HepG2 (cell line): ENCODE data around the gene ATP1B2. TPM values are rescaled to one million over a fixed set of nuclear protein-coding genes. Genes with fewer than 3 reads are reported as not detected.

ENCODE experiments used
- FUBP1 ChIP-seq: sonication (generic); formaldehyde crosslinking; IDR thresholded peaks from 2 replicates; pipeline ENCODE4 v1.5.1; 2020; ENCODE audit warnings: missing genetic modification reagents, mild to moderate bottlenecking, borderline replicate concordance
- GABPA ChIP-seq, 2 experiments: IDR thresholded peaks; 2 replicates each; pipeline ENCODE4 v1.6.1; 2011 to 2016; ENCODE audit warnings: low read depth in 2 of 2, low read length in 1 of 2, missing biosample characterization in 1 of 2, missing genetic modification characterization in 1 of 2
- JUNB ChIP-seq: sonication (generic); formaldehyde crosslinking; IDR thresholded peaks from 2 replicates; pipeline ENCODE4 v1.8.0; 2022; ENCODE audit warnings: missing genetic modification reagents, mild to moderate bottlenecking, borderline replicate concordance
- MYC ChIP-seq: sonication (generic); formaldehyde crosslinking; IDR thresholded peaks from 2 replicates; pipeline ENCODE4 v1.9.0; 2021; ENCODE audit warnings: missing genetic modification reagents, borderline replicate concordance
- NR2F2 ChIP-seq: IDR thresholded peaks from 2 replicates; pipeline ENCODE4 v1.6.1; 2012; ENCODE audit warnings: low read depth, inconsistent platforms, borderline replicate concordance
- TAF1 ChIP-seq: sonication (generic); formaldehyde crosslinking; IDR thresholded peaks from 2 replicates; pipeline ENCODE4 v1.4.0; 2020; ENCODE audit warnings: missing genetic modification reagents
- TCF7L2 ChIP-seq: IDR thresholded peaks from 2 replicates; pipeline ENCODE4 v1.6.1; 2011; ENCODE audit warnings: mild to moderate bottlenecking, low read depth, low read length, moderate library complexity
- TOE1 ChIP-seq: sonication (generic); formaldehyde crosslinking; IDR thresholded peaks from 2 replicates; pipeline ENCODE4 v1.4.0; 2020; ENCODE audit warnings: mild to moderate bottlenecking, missing genetic modification reagents
- ZBED4 ChIP-seq: sonication (generic); formaldehyde crosslinking; IDR thresholded peaks from 2 replicates; pipeline ENCODE4 v1.4.0; 2020; ENCODE audit warnings: missing genetic modification reagents, borderline replicate concordance
- ZNF142 ChIP-seq: sonication (generic); formaldehyde crosslinking; IDR thresholded peaks from 2 replicates; pipeline ENCODE4 v1.4.0; 2020; ENCODE audit warnings: missing genetic modification reagents
- ZNF670 ChIP-seq: sonication (generic); formaldehyde crosslinking; IDR thresholded peaks from 2 replicates; pipeline ENCODE4 v1.8.0; 2022; ENCODE audit warnings: mild to moderate bottlenecking, missing genetic modification reagents, borderline replicate concordance
- ZNF7 ChIP-seq: IDR thresholded peaks from 2 replicates; pipeline ENCODE4 v1.6.1; 2016; ENCODE audit warnings: missing biosample characterization, missing genetic modification reagents
- ZNF841 ChIP-seq: sonication (generic); formaldehyde crosslinking; IDR thresholded peaks from 2 replicates; pipeline ENCODE4 v1.8.1; 2023; ENCODE audit warnings: missing genetic modification reagents, borderline replicate concordance
- polyA plus RNA-seq, 8 experiments: library from polyadenylated mRNA; depleted of rRNA in 3 of 8; stranded (reverse) in 7 of 8; unstranded in 1 of 8; fragments of >200 nt; fragmentation: Illumina TruSeq in 4 of 8; extraction: Trizol in 4 of 8; gene quantifications; 2 replicates each; pipeline versions ENCODE4 v1.2.1 to v1.2.3, GENCODE V29; 2011 to 2016; ENCODE audit warnings: low read depth in 4 of 8, missing spikeins in 1 of 8, mixed read lengths in 1 of 8; ENCODE audit not compliant: insufficient read depth in 1 of 8
- total RNA-seq, 5 experiments: library from RNA; depleted of rRNA; stranded (reverse); fragments of >200 nt; fragmentation: Illumina TruSeq; extraction: Trizol; gene quantifications; 2 replicates each; pipeline ENCODE4 v1.2.3, GENCODE V29; 2016; ENCODE audit warnings: low read depth in 1 of 5
- TF ChIP-seq, protein P1 (sequence below): IDR thresholded peaks from 2 replicates; pipeline ENCODE4 v1.6.1; 2012; ENCODE audit warnings: low read length, improper control_type of control experiment

The ATP1B2 gene
- total and polyA plus RNA-seq, 2 of the 13 experiments (the other 11 are each of a cell fraction or from before 2014, with no cell fraction given): not detected

- TF ChIP-seq TOE1 (no peak), TCF7L2 (no peak), ZNF841 (CRISPR knock-in tag) (no peak), TAF1 (CRISPR knock-in tag) (no peak), ZBED4 (CRISPR knock-in tag) (no peak), ZNF670 (no peak), ZNF142 (CRISPR knock-in tag) (no peak), FUBP1 (CRISPR knock-in tag) (no peak), JUNB (no peak), GABPA (IDR thresholded peaks at IDR 0.05; ENCODE audit: low read depth, low read length) (no peak), GABPA (CRISPR knock-in tag; IDR thresholded peaks at IDR 0.05; ENCODE audit: low read depth) (0 out of 2 replicates have a peak, but pooled peaks have one; percentile 16), MYC (CRISPR knock-in tag) (no peak), NR2F2 (peak; percentile 85), ZNF7 (CRISPR knock-in tag) (no peak)
- TF ChIP-seq, protein P1, sequence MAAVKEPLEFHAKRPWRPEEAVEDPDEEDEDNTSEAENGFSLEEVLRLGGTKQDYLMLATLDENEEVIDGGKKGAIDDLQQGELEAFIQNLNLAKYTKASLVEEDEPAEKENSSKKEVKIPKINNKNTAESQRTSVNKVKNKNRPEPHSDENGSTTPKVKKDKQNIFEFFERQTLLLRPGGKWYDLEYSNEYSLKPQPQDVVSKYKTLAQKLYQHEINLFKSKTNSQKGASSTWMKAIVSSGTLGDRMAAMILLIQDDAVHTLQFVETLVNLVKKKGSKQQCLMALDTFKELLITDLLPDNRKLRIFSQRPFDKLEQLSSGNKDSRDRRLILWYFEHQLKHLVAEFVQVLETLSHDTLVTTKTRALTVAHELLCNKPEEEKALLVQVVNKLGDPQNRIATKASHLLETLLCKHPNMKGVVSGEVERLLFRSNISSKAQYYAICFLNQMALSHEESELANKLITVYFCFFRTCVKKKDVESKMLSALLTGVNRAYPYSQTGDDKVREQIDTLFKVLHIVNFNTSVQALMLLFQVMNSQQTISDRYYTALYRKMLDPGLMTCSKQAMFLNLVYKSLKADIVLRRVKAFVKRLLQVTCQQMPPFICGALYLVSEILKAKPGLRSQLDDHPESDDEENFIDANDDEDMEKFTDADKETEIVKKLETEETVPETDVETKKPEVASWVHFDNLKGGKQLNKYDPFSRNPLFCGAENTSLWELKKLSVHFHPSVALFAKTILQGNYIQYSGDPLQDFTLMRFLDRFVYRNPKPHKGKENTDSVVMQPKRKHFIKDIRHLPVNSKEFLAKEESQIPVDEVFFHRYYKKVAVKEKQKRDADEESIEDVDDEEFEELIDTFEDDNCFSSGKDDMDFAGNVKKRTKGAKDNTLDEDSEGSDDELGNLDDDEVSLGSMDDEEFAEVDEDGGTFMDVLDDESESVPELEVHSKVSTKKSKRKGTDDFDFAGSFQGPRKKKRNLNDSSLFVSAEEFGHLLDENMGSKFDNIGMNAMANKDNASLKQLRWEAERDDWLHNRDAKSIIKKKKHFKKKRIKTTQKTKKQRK: no peak
These were observed 20.7 kb upstream of the ATP1B2 start, which contains the start of gene SHBG (continued) for GRCh38 chr17:7629939-7630571.
